ENCODE measurements around the gene GTPBP3.

DNA sequence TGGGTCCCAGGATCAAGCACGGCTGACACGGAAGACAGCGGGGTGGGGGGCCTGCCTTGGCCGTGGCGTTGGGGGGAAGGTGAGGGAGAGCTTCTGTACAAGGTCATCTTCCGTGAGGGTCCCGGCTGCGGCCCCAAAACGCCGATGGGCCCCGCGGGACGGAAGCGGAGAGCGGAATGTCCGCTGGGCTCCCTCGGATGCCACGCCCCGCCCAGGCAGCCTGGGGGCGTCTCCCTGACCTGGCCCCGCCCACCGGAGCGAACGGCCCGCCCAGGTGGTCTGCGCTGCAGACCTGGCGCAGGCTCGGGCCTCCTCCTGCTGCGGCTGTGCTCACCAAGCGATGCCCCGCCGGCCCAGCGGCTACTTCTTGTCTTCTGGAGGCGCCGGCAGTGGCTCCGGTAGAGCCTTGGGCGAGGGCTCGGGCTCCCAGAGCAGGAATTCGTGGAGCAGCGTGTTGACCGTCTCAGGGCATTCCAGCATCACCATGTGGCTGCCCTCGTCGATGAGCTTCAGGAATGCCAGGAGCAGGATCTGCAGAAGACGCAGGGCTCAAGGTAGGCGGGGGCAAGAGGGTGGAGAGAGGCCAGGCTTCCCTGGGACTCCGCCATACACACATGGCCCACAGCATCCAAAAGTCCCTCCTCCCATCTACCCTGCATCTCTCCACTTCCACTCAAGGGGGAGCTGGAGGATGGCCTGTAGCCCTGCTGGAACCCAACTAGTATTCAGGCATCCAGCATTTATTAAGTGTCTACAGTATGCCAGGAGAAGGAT lies 44.9 kb upstream of the GTPBP3 start:
- TF ChIP-seq, protein P1, sequence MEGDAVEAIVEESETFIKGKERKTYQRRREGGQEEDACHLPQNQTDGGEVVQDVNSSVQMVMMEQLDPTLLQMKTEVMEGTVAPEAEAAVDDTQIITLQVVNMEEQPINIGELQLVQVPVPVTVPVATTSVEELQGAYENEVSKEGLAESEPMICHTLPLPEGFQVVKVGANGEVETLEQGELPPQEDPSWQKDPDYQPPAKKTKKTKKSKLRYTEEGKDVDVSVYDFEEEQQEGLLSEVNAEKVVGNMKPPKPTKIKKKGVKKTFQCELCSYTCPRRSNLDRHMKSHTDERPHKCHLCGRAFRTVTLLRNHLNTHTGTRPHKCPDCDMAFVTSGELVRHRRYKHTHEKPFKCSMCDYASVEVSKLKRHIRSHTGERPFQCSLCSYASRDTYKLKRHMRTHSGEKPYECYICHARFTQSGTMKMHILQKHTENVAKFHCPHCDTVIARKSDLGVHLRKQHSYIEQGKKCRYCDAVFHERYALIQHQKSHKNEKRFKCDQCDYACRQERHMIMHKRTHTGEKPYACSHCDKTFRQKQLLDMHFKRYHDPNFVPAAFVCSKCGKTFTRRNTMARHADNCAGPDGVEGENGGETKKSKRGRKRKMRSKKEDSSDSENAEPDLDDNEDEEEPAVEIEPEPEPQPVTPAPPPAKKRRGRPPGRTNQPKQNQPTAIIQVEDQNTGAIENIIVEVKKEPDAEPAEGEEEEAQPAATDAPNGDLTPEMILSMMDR (conservative IDR thresholded peaks at IDR 0.05; ENCODE audit: low read length), result peak; percentile 60
- TF ChIP-seq EZH2phosphoT487 (IDR thresholded peaks at IDR 0.05; ENCODE audit: borderline replicate concordance), result no peak
